ENCODE data around the gene PDCD6IP. TPM values are rescaled to one million over a fixed set of nuclear protein-coding genes. Genes with fewer than 3 reads are reported as not detected.
A peak's percentile ranks its signal among the peaks of the same experiment; 100 is the strongest.
"Not testable (repeated sequence)": the region's sequence is repeated elsewhere in the genome, so short reads cannot be mapped to it uniquely, and the experiment has no call there.

PDCD6IP gene
- total RNA-seq = 296 TPM
- long read RNA-seq, full-length matches to known transcripts = 82 of 157 reads
- long read RNA-seq, partial matches to known transcripts = 23 of 157 reads
- long read RNA-seq, other reads (novel, unspliced or antisense) = 52 of 157 reads

- Histone ChIP-seq H3K27ac (peak within 1 kb of the TSS; percentile 96), H3K27me3 (ENCODE audit: low read depth) (no peaks in the 10 kb centered on the region), H3K9me3 (no peaks in the 10 kb centered on the region), H3K4me3 (peak within 1 kb of the TSS; percentile 74), H3K36me3 (no peaks in the 10 kb centered on the region), H3K4me1 (peaks cover 51% of the 10 kb centered on the region)
- intact Hi-C loops (cut with DNase I) = no loop called here
- TF ChIP-seq, protein P1, sequence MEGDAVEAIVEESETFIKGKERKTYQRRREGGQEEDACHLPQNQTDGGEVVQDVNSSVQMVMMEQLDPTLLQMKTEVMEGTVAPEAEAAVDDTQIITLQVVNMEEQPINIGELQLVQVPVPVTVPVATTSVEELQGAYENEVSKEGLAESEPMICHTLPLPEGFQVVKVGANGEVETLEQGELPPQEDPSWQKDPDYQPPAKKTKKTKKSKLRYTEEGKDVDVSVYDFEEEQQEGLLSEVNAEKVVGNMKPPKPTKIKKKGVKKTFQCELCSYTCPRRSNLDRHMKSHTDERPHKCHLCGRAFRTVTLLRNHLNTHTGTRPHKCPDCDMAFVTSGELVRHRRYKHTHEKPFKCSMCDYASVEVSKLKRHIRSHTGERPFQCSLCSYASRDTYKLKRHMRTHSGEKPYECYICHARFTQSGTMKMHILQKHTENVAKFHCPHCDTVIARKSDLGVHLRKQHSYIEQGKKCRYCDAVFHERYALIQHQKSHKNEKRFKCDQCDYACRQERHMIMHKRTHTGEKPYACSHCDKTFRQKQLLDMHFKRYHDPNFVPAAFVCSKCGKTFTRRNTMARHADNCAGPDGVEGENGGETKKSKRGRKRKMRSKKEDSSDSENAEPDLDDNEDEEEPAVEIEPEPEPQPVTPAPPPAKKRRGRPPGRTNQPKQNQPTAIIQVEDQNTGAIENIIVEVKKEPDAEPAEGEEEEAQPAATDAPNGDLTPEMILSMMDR (IDR thresholded peaks at IDR 0.05) = no peak
- DNase-seq (peak; percentile 95), ATAC-seq (peak; percentile 97 to 98)
These were observed at the start of gene PDCD6IP for GRCh38 chr3:33798418-33799201. Gene PDCD6IP (plus strand): TSS chr3:33798630. CDS start chr3:33798729, 99 bp downstream.

GRCh38 chr3:33749546-33750210 is 48.8 kb upstream of the PDCD6IP start:
- Histone ChIP-seq H3K27ac (no peak overlapping the region), H3K4me1 (no peaks in the 10 kb centered on the region), H3K36me3 (no peaks in the 10 kb centered on the region), H3K27me3 (ENCODE audit: low read depth) (no peaks in the 10 kb centered on the region), H3K9me3 (peaks cover 12% of the 10 kb centered on the region), H3K4me3 (no peak overlapping the region)
- TF ChIP-seq, protein P1 (IDR thresholded peaks at IDR 0.05) = no peak
- no peak for ATAC-seq
- intact Hi-C loops (cut with DNase I) = no loop called here
- no peak for DNase-seq

DNA sequence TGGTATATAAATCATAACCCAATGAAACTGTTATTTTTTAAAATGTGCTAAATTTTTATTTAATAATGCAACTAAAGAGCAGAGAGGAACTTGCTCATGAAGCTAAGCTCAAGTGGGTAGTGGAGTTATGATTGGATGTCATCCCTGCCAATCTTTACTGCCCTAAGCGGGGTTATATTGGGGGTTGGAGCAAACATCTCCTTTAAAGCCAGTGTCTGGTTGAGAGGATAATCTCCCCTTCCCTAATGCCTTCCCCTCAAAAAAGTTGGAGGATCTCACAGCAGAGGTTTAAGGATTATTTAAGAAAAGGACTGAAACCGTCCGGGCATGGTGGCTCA is 48.2 kb upstream of the PDCD6IP start:
- Histone ChIP-seq H3K4me3 (no peak overlapping the region), H3K36me3 (no peaks in the 10 kb centered on the region), H3K27me3 (ENCODE audit: low read depth) (no peaks in the 10 kb centered on the region), H3K4me1 (no peaks in the 10 kb centered on the region), H3K9me3 (peaks cover 13% of the 10 kb centered on the region), H3K27ac (no peak overlapping the region)
- intact Hi-C loops (cut with DNase I) = no loop called here
- DNase-seq = no peak
- no peak for ATAC-seq
- TF ChIP-seq, protein P1 (IDR thresholded peaks at IDR 0.05) = no peak

GRCh38 chr3:33751336-33751735 is 47.1 kb upstream of the PDCD6IP start:
- ATAC-seq (no peak), DNase-seq (no peak)
- TF ChIP-seq, protein P1 (IDR thresholded peaks at IDR 0.05) = no peak
- Histone ChIP-seq H3K4me1 (no peaks in the 10 kb centered on the region), H3K4me3 (no peak overlapping the region), H3K27me3 (ENCODE audit: low read depth) (no peaks in the 10 kb centered on the region), H3K9me3 (peaks cover 13% of the 10 kb centered on the region), H3K27ac (no peak overlapping the region), H3K36me3 (no peaks in the 10 kb centered on the region)
- intact Hi-C loops (cut with DNase I) = no loop called here

DNA sequence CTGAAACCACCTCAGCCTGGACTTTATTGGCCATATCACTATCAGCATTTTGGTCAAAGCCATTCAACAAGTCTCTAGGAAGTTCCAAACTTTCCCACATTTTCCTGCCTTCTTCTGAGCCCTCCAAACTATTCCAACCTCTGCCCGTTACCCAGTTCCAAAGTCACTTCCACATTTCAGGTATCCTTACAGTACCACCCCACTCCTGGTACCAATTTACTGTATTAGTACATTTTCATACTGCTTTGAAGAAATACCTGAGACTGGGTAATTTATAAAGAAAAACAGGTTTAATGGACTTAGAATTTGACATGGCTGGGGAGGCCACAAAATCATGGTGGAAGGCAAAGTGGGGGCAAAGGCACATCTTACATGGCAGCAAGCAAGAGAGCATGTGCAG is 44.0 kb upstream of the PDCD6IP start:
- peaks cover 13% of the 10 kb centered on the region for H3K9me3 ChIP-seq
- intact Hi-C loops (cut with DNase I); ATAC-seq; H3K27ac ChIP-seq; H3K36me3 ChIP-seq; DNase-seq; H3K4me3 ChIP-seq; H3K27me3 ChIP-seq (ENCODE audit: low read depth); H3K4me1 ChIP-seq: not testable (repeated sequence)

- H3K36me3 ChIP-seq = no peaks in the 10 kb centered on the region
- no peak overlapping the region for H3K4me3 ChIP-seq
- intact Hi-C loops (cut with DNase I) = no loop called here
- no peak for ATAC-seq
- H3K4me1 ChIP-seq = no peaks in the 10 kb centered on the region
- TF ChIP-seq, protein P1 (IDR thresholded peaks at IDR 0.05) = no peak
- H3K27me3 ChIP-seq (ENCODE audit: low read depth) = no peaks in the 10 kb centered on the region
- H3K9me3 ChIP-seq = peaks cover 13% of the 10 kb centered on the region
- no peak overlapping the region for H3K27ac ChIP-seq
- DNase-seq = no peak
These were observed 40.1 kb upstream of the PDCD6IP start for GRCh38 chr3:33758281-33758680.

Data from lower lobe of right lung (tissue), 2 donors.